Measurements from ENCODE around the gene RAD18.

GRCh38 chr3:8841472-8841871, 121.8 kb downstream of the RAD18 start:
- TF ChIP-seq, protein P1, sequence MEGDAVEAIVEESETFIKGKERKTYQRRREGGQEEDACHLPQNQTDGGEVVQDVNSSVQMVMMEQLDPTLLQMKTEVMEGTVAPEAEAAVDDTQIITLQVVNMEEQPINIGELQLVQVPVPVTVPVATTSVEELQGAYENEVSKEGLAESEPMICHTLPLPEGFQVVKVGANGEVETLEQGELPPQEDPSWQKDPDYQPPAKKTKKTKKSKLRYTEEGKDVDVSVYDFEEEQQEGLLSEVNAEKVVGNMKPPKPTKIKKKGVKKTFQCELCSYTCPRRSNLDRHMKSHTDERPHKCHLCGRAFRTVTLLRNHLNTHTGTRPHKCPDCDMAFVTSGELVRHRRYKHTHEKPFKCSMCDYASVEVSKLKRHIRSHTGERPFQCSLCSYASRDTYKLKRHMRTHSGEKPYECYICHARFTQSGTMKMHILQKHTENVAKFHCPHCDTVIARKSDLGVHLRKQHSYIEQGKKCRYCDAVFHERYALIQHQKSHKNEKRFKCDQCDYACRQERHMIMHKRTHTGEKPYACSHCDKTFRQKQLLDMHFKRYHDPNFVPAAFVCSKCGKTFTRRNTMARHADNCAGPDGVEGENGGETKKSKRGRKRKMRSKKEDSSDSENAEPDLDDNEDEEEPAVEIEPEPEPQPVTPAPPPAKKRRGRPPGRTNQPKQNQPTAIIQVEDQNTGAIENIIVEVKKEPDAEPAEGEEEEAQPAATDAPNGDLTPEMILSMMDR (IDR thresholded peaks at IDR 0.05), result no peak
- no peak for TF ChIP-seq POLR2A (IDR thresholded peaks at IDR 0.05)
